Keratinocyte (primary cell): ENCODE results near the gene JAM3.

Experiments
- CTCF ChIP-seq, 3 experiments: IDR thresholded peaks in 1 of 3; conservative IDR thresholded peaks in 1 of 3; optimal IDR thresholded peaks in 1 of 3; 2 replicates in 2 of 3; 3 replicates in 1 of 3; pipeline versions ENCODE3 to v1.5.1; 2011; ENCODE audit warnings: low read length in 3 of 3, mild to moderate bottlenecking in 3 of 3, moderate library complexity in 2 of 3, control low read depth in 1 of 3, inconsistent platforms in 1 of 3; ENCODE audit not compliant: insufficient read depth in 2 of 3; ENCODE audit errors: extremely low read depth in 1 of 3
- EZH2 ChIP-seq: IDR thresholded peaks from one replicate; pipeline ENCODE4 v1.6.1; 2012; ENCODE audit warnings: inconsistent platforms, mild to moderate bottlenecking, low read length, moderate library complexity

- TF ChIP-seq EZH2 (no peak), CTCF (optimal IDR thresholded peaks at IDR 0.05 in 1 of 3, IDR thresholded peaks at IDR 0.05 in 1 of 3, conservative IDR thresholded peaks at IDR 0.05 in 1 of 3; ENCODE audit: extremely low read depth in 1 of 3, insufficient read depth in 2 of 3, low read length in 3 of 3) (no peak)
These were observed 25.0 kb upstream of the JAM3 start for GRCh38 chr11:134043821-134044420.
